ENCODE measurements around the gene TSPAN14.
"Not testable (repeated sequence)": the region's sequence is repeated elsewhere in the genome, so short reads cannot be mapped to it uniquely, and the experiment has no call there.

The TSPAN14 gene

GRCh38 chr10:80540981-80541750 is 87.1 kb downstream of the TSPAN14 start:
- Histone ChIP-seq H3K27ac (ENCODE audit: insufficient read depth, low read length, poor library complexity, severe bottlenecking) (no peak overlapping the region), H3K36me3 (ENCODE audit: control insufficient read depth, insufficient read depth, low read length) (no peaks in the 10 kb centered on the region), H3K4me1 (ENCODE audit: control insufficient read depth, insufficient read depth, low read length, poor library complexity, severe bottlenecking) (peaks cover 3% of the 10 kb centered on the region), H3K9me3 (ENCODE audit: control insufficient read depth, low read length) (no peaks in the 10 kb centered on the region), H3K27me3 (replicated peaks; ENCODE audit: control insufficient read depth, insufficient read depth, low read length, poor library complexity, severe bottlenecking) (no peaks in the 10 kb centered on the region), H3K4me3 (ENCODE audit: insufficient read depth, low read depth, low read length, poor library complexity, severe bottlenecking) (no peak overlapping the region)
- DNase-seq, result no peak

- DNase-seq, result no peak
- Histone ChIP-seq H3K4me1 (ENCODE audit: control insufficient read depth, insufficient read depth, low read length, poor library complexity, severe bottlenecking) (no peaks in the 10 kb centered on the region), H3K9me3 (ENCODE audit: control insufficient read depth, low read length) (no peaks in the 10 kb centered on the region), H3K4me3 (ENCODE audit: insufficient read depth, low read depth, low read length, poor library complexity, severe bottlenecking) (no peak overlapping the region), H3K27me3 (replicated peaks; ENCODE audit: control insufficient read depth, insufficient read depth, low read length, poor library complexity, severe bottlenecking) (no peaks in the 10 kb centered on the region), H3K36me3 (ENCODE audit: control insufficient read depth, insufficient read depth, low read length) (no peaks in the 10 kb centered on the region), H3K27ac (ENCODE audit: insufficient read depth, low read length, poor library complexity, severe bottlenecking) (no peak overlapping the region)
These were observed 87.9 kb downstream of the TSPAN14 start for GRCh38 chr10:80542053-80542452.

- Histone ChIP-seq H3K27ac (ENCODE audit: insufficient read depth, low read length, poor library complexity, severe bottlenecking) (no peak overlapping the region), H3K27me3 (replicated peaks; ENCODE audit: control insufficient read depth, insufficient read depth, low read length, poor library complexity, severe bottlenecking) (no peaks in the 10 kb centered on the region), H3K4me3 (ENCODE audit: insufficient read depth, low read depth, low read length, poor library complexity, severe bottlenecking) (no peak overlapping the region), H3K36me3 (ENCODE audit: control insufficient read depth, insufficient read depth, low read length) (no peaks in the 10 kb centered on the region), H3K4me1 (ENCODE audit: control insufficient read depth, insufficient read depth, low read length, poor library complexity, severe bottlenecking) (no peaks in the 10 kb centered on the region), H3K9me3 (ENCODE audit: control insufficient read depth, low read length) (no peaks in the 10 kb centered on the region)
- no peak for DNase-seq
These were observed 88.7 kb downstream of the TSPAN14 start for GRCh38 chr10:80542652-80543318.

- H3K4me3 ChIP-seq (ENCODE audit: insufficient read depth, low read depth, low read length, poor library complexity, severe bottlenecking); DNase-seq; H3K4me1 ChIP-seq (ENCODE audit: control insufficient read depth, insufficient read depth, low read length, poor library complexity, severe bottlenecking); H3K27me3 ChIP-seq (replicated peaks; ENCODE audit: control insufficient read depth, insufficient read depth, low read length, poor library complexity, severe bottlenecking); H3K9me3 ChIP-seq (ENCODE audit: control insufficient read depth, low read length); H3K36me3 ChIP-seq (ENCODE audit: control insufficient read depth, insufficient read depth, low read length); H3K27ac ChIP-seq (ENCODE audit: insufficient read depth, low read length, poor library complexity, severe bottlenecking): not testable (repeated sequence)
These were observed 89.2 kb downstream of the TSPAN14 start for GRCh38 chr10:80543319-80543672.

GRCh38 chr10:80544316-80544953 is 90.3 kb downstream of the TSPAN14 start:
- DNase-seq, result no peak
- no peaks in the 10 kb centered on the region for H3K36me3 ChIP-seq (ENCODE audit: control insufficient read depth, insufficient read depth, low read length)
- no peak overlapping the region for H3K4me3 ChIP-seq (ENCODE audit: insufficient read depth, low read depth, low read length, poor library complexity, severe bottlenecking)
- no peak overlapping the region for H3K27ac ChIP-seq (ENCODE audit: insufficient read depth, low read length, poor library complexity, severe bottlenecking)
- no peaks in the 10 kb centered on the region for H3K9me3 ChIP-seq (ENCODE audit: control insufficient read depth, low read length)
- H3K27me3 ChIP-seq (replicated peaks; ENCODE audit: control insufficient read depth, insufficient read depth, low read length, poor library complexity, severe bottlenecking), result no peaks in the 10 kb centered on the region
- no peaks in the 10 kb centered on the region for H3K4me1 ChIP-seq (ENCODE audit: control insufficient read depth, insufficient read depth, low read length, poor library complexity, severe bottlenecking)

- no peak overlapping the region for H3K27ac ChIP-seq (ENCODE audit: insufficient read depth, low read length, poor library complexity, severe bottlenecking)
- H3K36me3 ChIP-seq (ENCODE audit: control insufficient read depth, insufficient read depth, low read length), result no peaks in the 10 kb centered on the region
- H3K27me3 ChIP-seq (replicated peaks; ENCODE audit: control insufficient read depth, insufficient read depth, low read length, poor library complexity, severe bottlenecking), result no peaks in the 10 kb centered on the region
- no peaks in the 10 kb centered on the region for H3K9me3 ChIP-seq (ENCODE audit: control insufficient read depth, low read length)
- no peaks in the 10 kb centered on the region for H3K4me1 ChIP-seq (ENCODE audit: control insufficient read depth, insufficient read depth, low read length, poor library complexity, severe bottlenecking)
- no peak for DNase-seq
- no peak overlapping the region for H3K4me3 ChIP-seq (ENCODE audit: insufficient read depth, low read depth, low read length, poor library complexity, severe bottlenecking)
These were observed 91.3 kb downstream of the TSPAN14 start for GRCh38 chr10:80545258-80545881.

- no peaks in the 10 kb centered on the region for H3K4me1 ChIP-seq (ENCODE audit: control insufficient read depth, insufficient read depth, low read length, poor library complexity, severe bottlenecking)
- no peaks in the 10 kb centered on the region for H3K9me3 ChIP-seq (ENCODE audit: control insufficient read depth, low read length)
- no peak overlapping the region for H3K27ac ChIP-seq (ENCODE audit: insufficient read depth, low read length, poor library complexity, severe bottlenecking)
- no peak overlapping the region for H3K4me3 ChIP-seq (ENCODE audit: insufficient read depth, low read depth, low read length, poor library complexity, severe bottlenecking)
- no peaks in the 10 kb centered on the region for H3K36me3 ChIP-seq (ENCODE audit: control insufficient read depth, insufficient read depth, low read length)
- DNase-seq, result no peak
- no peaks in the 10 kb centered on the region for H3K27me3 ChIP-seq (replicated peaks; ENCODE audit: control insufficient read depth, insufficient read depth, low read length, poor library complexity, severe bottlenecking)
These were observed 98.1 kb downstream of the TSPAN14 start for GRCh38 chr10:80552151-80552646.

- Histone ChIP-seq H3K9me3 (ENCODE audit: control insufficient read depth, low read length) (no peaks in the 10 kb centered on the region), H3K27ac (ENCODE audit: insufficient read depth, low read length, poor library complexity, severe bottlenecking) (no peak overlapping the region), H3K4me3 (ENCODE audit: insufficient read depth, low read depth, low read length, poor library complexity, severe bottlenecking) (no peak overlapping the region), H3K4me1 (ENCODE audit: control insufficient read depth, insufficient read depth, low read length, poor library complexity, severe bottlenecking) (no peaks in the 10 kb centered on the region), H3K27me3 (replicated peaks; ENCODE audit: control insufficient read depth, insufficient read depth, low read length, poor library complexity, severe bottlenecking) (no peaks in the 10 kb centered on the region), H3K36me3 (ENCODE audit: control insufficient read depth, insufficient read depth, low read length) (no peaks in the 10 kb centered on the region)
- no peak for DNase-seq
These were observed 99.3 kb downstream of the TSPAN14 start for GRCh38 chr10:80553436-80553835.

- Histone ChIP-seq H3K36me3 (ENCODE audit: control insufficient read depth, insufficient read depth, low read length) (no peaks in the 10 kb centered on the region), H3K4me1 (ENCODE audit: control insufficient read depth, insufficient read depth, low read length, poor library complexity, severe bottlenecking) (no peaks in the 10 kb centered on the region), H3K27me3 (replicated peaks; ENCODE audit: control insufficient read depth, insufficient read depth, low read length, poor library complexity, severe bottlenecking) (no peaks in the 10 kb centered on the region), H3K9me3 (ENCODE audit: control insufficient read depth, low read length) (no peaks in the 10 kb centered on the region), H3K4me3 (ENCODE audit: insufficient read depth, low read depth, low read length, poor library complexity, severe bottlenecking) (no peak overlapping the region), H3K27ac (ENCODE audit: insufficient read depth, low read length, poor library complexity, severe bottlenecking) (no peak overlapping the region)
- no peak for DNase-seq
These were observed 99.9 kb downstream of the TSPAN14 start for GRCh38 chr10:80554050-80554449.

GRCh38 chr10:80555415-80555814 is 101.3 kb downstream of the TSPAN14 start:
- Histone ChIP-seq H3K36me3 (ENCODE audit: control insufficient read depth, insufficient read depth, low read length) (no peaks in the 10 kb centered on the region), H3K27ac (ENCODE audit: insufficient read depth, low read length, poor library complexity, severe bottlenecking) (no peak overlapping the region), H3K9me3 (ENCODE audit: control insufficient read depth, low read length) (no peaks in the 10 kb centered on the region), H3K27me3 (replicated peaks; ENCODE audit: control insufficient read depth, insufficient read depth, low read length, poor library complexity, severe bottlenecking) (no peaks in the 10 kb centered on the region), H3K4me1 (ENCODE audit: control insufficient read depth, insufficient read depth, low read length, poor library complexity, severe bottlenecking) (no peaks in the 10 kb centered on the region), H3K4me3 (ENCODE audit: insufficient read depth, low read depth, low read length, poor library complexity, severe bottlenecking) (no peak overlapping the region)
- no peak for DNase-seq
